ENCODE data around the gene CNTNAP2.
"Not testable (repeated sequence)": the region's sequence is repeated elsewhere in the genome, so short reads cannot be mapped to it uniquely, and the experiment has no call there.

CNTNAP2 gene

DNA sequence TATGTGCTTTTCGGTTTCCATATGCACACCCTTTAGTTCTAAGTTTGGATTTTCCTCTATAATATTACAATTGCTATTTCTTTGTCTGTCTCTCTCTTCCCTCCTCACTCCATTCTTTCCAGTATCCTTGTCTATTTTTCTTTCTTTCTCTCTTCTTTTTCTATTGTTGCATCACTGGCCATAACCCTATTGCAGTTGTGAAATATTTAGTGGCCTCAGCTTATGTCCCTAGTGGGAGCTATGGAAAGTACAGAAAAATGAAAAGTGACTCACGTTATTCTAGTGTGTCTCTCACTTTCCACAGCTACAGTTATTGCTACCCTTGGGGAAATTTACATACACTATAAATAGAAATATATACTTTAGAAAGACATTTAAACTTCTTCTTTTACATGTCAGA lies 59.1 kb downstream of the CNTNAP2 start:
- no peak overlapping the region for H3K4me2 ChIP-seq
- TF ChIP-seq, protein P1, sequence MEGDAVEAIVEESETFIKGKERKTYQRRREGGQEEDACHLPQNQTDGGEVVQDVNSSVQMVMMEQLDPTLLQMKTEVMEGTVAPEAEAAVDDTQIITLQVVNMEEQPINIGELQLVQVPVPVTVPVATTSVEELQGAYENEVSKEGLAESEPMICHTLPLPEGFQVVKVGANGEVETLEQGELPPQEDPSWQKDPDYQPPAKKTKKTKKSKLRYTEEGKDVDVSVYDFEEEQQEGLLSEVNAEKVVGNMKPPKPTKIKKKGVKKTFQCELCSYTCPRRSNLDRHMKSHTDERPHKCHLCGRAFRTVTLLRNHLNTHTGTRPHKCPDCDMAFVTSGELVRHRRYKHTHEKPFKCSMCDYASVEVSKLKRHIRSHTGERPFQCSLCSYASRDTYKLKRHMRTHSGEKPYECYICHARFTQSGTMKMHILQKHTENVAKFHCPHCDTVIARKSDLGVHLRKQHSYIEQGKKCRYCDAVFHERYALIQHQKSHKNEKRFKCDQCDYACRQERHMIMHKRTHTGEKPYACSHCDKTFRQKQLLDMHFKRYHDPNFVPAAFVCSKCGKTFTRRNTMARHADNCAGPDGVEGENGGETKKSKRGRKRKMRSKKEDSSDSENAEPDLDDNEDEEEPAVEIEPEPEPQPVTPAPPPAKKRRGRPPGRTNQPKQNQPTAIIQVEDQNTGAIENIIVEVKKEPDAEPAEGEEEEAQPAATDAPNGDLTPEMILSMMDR (conservative IDR thresholded peaks at IDR 0.05; ENCODE audit: low read depth, low read length): no peak
- H3K79me2 ChIP-seq (ENCODE audit: insufficient read depth, low read depth): no peaks in the 10 kb centered on the region
- no peaks in the 10 kb centered on the region for H3K36me3 ChIP-seq (ENCODE audit: insufficient read depth)
- no peaks in the 10 kb centered on the region for H3K4me1 ChIP-seq (ENCODE audit: low read depth, poor library complexity, severe bottlenecking)
- no peak overlapping the region for H3K9ac ChIP-seq
- no peaks in the 10 kb centered on the region for H3K27me3 ChIP-seq (ENCODE audit: insufficient read depth, low read depth)
- H3K4me3 ChIP-seq (IDR thresholded peaks at IDR 0.05; ENCODE audit: insufficient read depth, low read depth, low read length): no peak overlapping the region
- no peaks in the 10 kb centered on the region for H4K20me1 ChIP-seq (ENCODE audit: insufficient read depth)
- H2AFZ ChIP-seq (ENCODE audit: low read depth): no peak overlapping the region
- no peak overlapping the region for H3K27ac ChIP-seq

DNA sequence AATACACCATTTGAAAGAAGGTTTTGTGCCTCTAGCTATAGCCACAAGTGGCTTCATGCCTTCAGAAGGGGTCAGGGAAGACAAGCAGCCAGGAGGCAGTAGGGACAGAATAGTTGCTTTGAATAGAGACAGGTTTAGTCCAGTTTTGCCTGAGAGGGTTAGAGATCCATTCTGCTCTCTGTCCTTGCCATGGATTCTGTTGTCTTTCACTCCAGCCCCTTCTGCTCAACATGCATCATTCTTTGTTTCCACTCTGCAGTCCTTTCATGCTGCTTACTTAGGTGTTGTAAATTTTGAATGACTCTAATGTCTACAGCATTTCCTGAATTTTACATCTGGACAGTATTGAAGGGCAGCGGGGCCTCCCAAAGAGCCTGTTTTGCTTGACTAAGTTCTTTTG lies 60.3 kb downstream of the CNTNAP2 start:
- Histone ChIP-seq H3K4me1 (ENCODE audit: low read depth, poor library complexity, severe bottlenecking) (no peaks in the 10 kb centered on the region), H3K27ac (no peak overlapping the region), H3K4me3 (IDR thresholded peaks at IDR 0.05; ENCODE audit: insufficient read depth, low read depth, low read length) (no peak overlapping the region), H2AFZ (ENCODE audit: low read depth) (no peak overlapping the region), H3K79me2 (ENCODE audit: insufficient read depth, low read depth) (no peaks in the 10 kb centered on the region), H3K9ac (no peak overlapping the region), H3K27me3 (ENCODE audit: insufficient read depth, low read depth) (no peaks in the 10 kb centered on the region), H4K20me1 (ENCODE audit: insufficient read depth) (no peaks in the 10 kb centered on the region), H3K4me2 (no peak overlapping the region), H3K36me3 (ENCODE audit: insufficient read depth) (no peaks in the 10 kb centered on the region)
- TF ChIP-seq, protein P1 (conservative IDR thresholded peaks at IDR 0.05; ENCODE audit: low read depth, low read length): no peak

DNA sequence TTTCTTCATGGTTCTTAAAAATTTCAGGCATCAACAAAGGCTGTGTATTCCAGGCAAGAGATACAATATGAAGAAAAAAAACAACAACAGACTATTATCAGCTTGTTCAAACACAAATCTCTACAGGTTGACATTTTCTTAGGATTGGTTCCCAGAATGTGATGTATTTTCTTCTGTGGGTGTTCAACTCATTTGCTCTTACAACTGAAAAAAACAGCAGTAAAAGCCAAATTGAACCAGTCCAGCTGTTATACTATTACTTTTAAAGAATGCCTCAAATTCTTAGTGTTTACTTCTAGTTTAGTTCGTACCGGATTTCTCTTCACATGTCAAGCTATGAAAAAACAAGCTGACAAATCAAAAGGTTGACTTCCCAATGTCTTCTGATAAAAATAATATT lies 60.7 kb downstream of the CNTNAP2 start:
- Histone ChIP-seq H3K4me1 (ENCODE audit: low read depth, poor library complexity, severe bottlenecking) (no peaks in the 10 kb centered on the region), H2AFZ (ENCODE audit: low read depth) (no peak overlapping the region), H3K36me3 (ENCODE audit: insufficient read depth) (no peaks in the 10 kb centered on the region), H4K20me1 (ENCODE audit: insufficient read depth) (no peaks in the 10 kb centered on the region), H3K4me2 (no peak overlapping the region), H3K4me3 (IDR thresholded peaks at IDR 0.05; ENCODE audit: insufficient read depth, low read depth, low read length) (no peak overlapping the region), H3K79me2 (ENCODE audit: insufficient read depth, low read depth) (no peaks in the 10 kb centered on the region), H3K27ac (no peak overlapping the region), H3K9ac (no peak overlapping the region), H3K27me3 (ENCODE audit: insufficient read depth, low read depth) (no peaks in the 10 kb centered on the region)
- TF ChIP-seq, protein P1 (conservative IDR thresholded peaks at IDR 0.05; ENCODE audit: low read depth, low read length): no peak

DNA sequence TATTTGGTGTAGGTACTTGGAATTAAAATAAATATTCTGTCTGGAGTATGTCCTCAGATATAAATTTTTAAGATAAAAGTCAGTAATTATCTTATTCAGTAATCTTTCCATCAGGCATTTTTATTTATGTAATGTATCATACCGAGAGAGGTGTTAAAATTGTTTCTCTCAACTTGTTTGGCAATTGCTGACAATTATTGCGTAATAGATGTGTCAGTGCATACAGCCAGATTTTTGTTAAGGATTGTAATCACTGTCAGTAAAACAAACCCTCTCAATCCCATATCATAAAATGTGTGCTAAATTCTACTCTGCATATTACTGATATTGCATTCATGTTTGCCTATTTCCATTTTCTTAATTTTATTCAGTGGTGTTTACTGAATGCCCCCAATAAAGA lies 69.2 kb downstream of the CNTNAP2 start:
- Histone ChIP-seq H3K4me1 (ENCODE audit: low read depth, poor library complexity, severe bottlenecking) (no peaks in the 10 kb centered on the region), H3K9ac (no peak overlapping the region)

DNA sequence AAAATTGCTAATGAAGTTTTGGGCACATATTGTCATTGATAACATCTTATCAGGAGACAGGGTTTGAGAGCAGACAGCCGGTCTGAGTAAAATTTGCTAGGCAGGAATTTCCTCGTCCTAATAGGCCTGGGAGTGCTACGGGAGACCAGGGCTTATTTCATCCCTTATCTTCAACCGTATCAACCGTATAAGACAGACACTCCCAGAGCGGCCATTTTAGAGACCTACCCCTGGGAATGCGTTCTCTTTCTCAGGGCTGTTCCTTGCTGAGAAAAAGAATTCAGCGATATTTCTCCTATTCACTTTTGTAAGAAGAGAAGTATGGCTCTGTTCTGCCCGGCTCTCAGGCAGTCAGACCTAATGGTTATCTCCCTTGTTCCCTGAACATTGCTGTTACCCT lies 74.8 kb downstream of the CNTNAP2 start:
- not testable (repeated sequence) for H3K27ac ChIP-seq; H3K27me3 ChIP-seq (ENCODE audit: insufficient read depth, low read depth); H3K4me3 ChIP-seq (IDR thresholded peaks at IDR 0.05; ENCODE audit: insufficient read depth, low read depth, low read length); H4K20me1 ChIP-seq (ENCODE audit: insufficient read depth); H3K36me3 ChIP-seq (ENCODE audit: insufficient read depth); H3K9ac ChIP-seq; H3K79me2 ChIP-seq (ENCODE audit: insufficient read depth, low read depth); H3K4me1 ChIP-seq (ENCODE audit: low read depth, poor library complexity, severe bottlenecking); H2AFZ ChIP-seq (ENCODE audit: low read depth); H3K4me2 ChIP-seq

More for the DNA sequence above, 69.2 kb downstream of the CNTNAP2 start:
- Histone ChIP-seq H3K4me2 (no peak overlapping the region), H2AFZ (ENCODE audit: low read depth) (no peak overlapping the region), H4K20me1 (ENCODE audit: insufficient read depth) (no peaks in the 10 kb centered on the region), H3K27ac (no peak overlapping the region), H3K36me3 (ENCODE audit: insufficient read depth) (no peaks in the 10 kb centered on the region), H3K79me2 (ENCODE audit: insufficient read depth, low read depth) (no peaks in the 10 kb centered on the region), H3K27me3 (ENCODE audit: insufficient read depth, low read depth) (no peaks in the 10 kb centered on the region), H3K4me3 (IDR thresholded peaks at IDR 0.05; ENCODE audit: insufficient read depth, low read depth, low read length) (no peak overlapping the region)
- TF ChIP-seq, protein P1 (conservative IDR thresholded peaks at IDR 0.05; ENCODE audit: low read depth, low read length): no peak

Data from KMS-11 (cell line).